OCI-LY1 (cell line): ENCODE data around the gene SGPP2.

Experiments used
- EZH2 ChIP-seq: fragments of 200-600 bp; sonication (generic), shearing (Covaris generic); IDR thresholded peaks from 2 replicates; pipeline ENCODE4 v1.8.0; 2017; ENCODE audit warnings: borderline replicate concordance, mixed run types, mild to moderate bottlenecking, antibody characterized with exemption, low read length, moderate library complexity, mixed read lengths
- TF ChIP-seq, protein P1 (sequence below): fragments of 200-600 bp; sonication (generic), shearing (Covaris generic); IDR thresholded peaks from 2 replicates; pipeline ENCODE4 v1.5.1; 2017; ENCODE audit warnings: mild to moderate bottlenecking, antibody characterized with exemption, low read length, moderate library complexity, mixed read lengths

DNA sequence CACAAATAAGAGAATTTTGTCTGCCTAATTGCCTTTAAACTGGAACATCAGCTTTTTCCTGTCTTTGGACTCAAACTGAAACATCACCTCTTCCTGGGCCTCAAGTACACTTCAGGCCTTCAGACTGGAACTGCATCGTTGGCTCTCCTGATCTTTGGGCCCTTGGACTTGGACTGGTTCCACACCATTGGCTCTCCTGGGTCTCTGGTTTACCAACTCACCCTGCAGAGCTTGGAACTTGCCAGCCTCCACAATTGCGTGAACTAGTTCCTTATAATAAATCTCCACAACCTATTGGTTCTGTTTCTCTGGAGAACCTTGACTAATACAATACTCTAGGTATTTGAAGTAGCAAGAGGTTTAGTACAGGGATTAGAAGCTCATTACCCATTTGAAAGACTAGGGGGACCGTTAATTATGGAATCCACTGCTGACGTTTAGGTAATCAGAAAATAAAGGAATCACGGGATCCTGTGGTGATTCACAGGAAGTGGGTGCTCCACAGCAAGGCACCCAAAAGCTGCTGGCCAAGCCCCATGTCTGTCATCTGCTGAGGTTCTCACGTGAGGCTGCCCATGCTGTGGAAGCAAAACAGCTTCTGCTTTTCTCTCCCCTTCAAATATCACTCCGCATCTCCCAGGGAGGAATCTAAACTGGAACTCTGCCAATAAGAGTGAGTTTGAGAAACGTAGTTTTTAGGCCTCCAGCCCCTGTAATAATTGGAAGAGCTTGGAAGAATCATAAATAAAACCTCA is 20.0 kb upstream of the SGPP2 start:
- TF ChIP-seq, protein P1, sequence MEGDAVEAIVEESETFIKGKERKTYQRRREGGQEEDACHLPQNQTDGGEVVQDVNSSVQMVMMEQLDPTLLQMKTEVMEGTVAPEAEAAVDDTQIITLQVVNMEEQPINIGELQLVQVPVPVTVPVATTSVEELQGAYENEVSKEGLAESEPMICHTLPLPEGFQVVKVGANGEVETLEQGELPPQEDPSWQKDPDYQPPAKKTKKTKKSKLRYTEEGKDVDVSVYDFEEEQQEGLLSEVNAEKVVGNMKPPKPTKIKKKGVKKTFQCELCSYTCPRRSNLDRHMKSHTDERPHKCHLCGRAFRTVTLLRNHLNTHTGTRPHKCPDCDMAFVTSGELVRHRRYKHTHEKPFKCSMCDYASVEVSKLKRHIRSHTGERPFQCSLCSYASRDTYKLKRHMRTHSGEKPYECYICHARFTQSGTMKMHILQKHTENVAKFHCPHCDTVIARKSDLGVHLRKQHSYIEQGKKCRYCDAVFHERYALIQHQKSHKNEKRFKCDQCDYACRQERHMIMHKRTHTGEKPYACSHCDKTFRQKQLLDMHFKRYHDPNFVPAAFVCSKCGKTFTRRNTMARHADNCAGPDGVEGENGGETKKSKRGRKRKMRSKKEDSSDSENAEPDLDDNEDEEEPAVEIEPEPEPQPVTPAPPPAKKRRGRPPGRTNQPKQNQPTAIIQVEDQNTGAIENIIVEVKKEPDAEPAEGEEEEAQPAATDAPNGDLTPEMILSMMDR, result no peak
- TF ChIP-seq EZH2, result no peak
